HCT116 (cell line): ENCODE results near the gene SLC6A18. TPM values are rescaled to one million over a fixed set of nuclear protein-coding genes. Genes with fewer than 3 reads are reported as not detected.

Experiments used
- ATAC-seq: fragments of 200-7000 bp; cut with Tn5 transposase; 2 replicates; pipeline ENCODE4 v1.9.1; 2020; ENCODE audit warnings: mild to moderate bottlenecking, moderate library complexity
- BruUV-seq: library from RNA; stranded (reverse); fragments of 400-500 nt; replicated peaks from 2 replicates; lab custom pipeline; 2021; lab: Mats Ljungman, UMichigan
- CTCF ChIA-PET: fragments of 300-600 bp; sonication (Branson Sonifier 250); formaldehyde crosslinking; loops from one replicate; lab custom pipeline; 2021; ENCODE audit warnings: antibody characterized with exemption; lab: Charles Lee
- POLR2A ChIA-PET: fragments of 300-600, 350-600 bp; sonication (Branson Sonifier 250); formaldehyde crosslinking; loops from one replicate; lab custom pipeline; 2021; ENCODE audit warnings: antibody characterized with exemption; lab: Charles Lee
- RAD21 ChIA-PET, 2 experiments: fragments of 300-600 bp; sonication (Branson Sonifier 250); formaldehyde crosslinking; loops; one replicate each; lab custom pipeline; 2023; ENCODE audit warnings: low total read pairs in 2 of 2; ENCODE audit not compliant: uncharacterized antibody in 2 of 2, unreplicated experiment in 2 of 2, low non-redundant PET in 1 of 2; lab: Charles Lee
- DNase-seq: peaks from one replicate; pipeline ENCODE4 v3.0.0-alpha.2; 2010; ENCODE audit warnings: low read depth, low spot score
- H2AFZ ChIP-seq: fragments of 200-600 bp; shearing (Covaris generic), sonication (generic); 2 replicates; pipeline ENCODE4 v1.6.1; 2017; ENCODE audit warnings: low read depth, mixed run types, mixed read lengths, antibody characterized with exemption, low read length; ENCODE audit not compliant: poor library complexity, severe bottlenecking
- H3K27ac ChIP-seq: 2 replicates; pipeline ENCODE4 v1.5.1; 2012; ENCODE audit warnings: low read depth, low read length
- H3K27me3 ChIP-seq: fragments of 200-600 bp; sonication (generic); 2 replicates; pipeline ENCODE4 v1.6.1; 2016; ENCODE audit warnings: mixed run types, low read length, mixed read lengths; ENCODE audit not compliant: insufficient read depth
- H3K36me3 ChIP-seq, 2 experiments: fragments of 200-500 bp in 1 of 2; fragments of 200-600 bp in 1 of 2; sonication (Bioruptor generic) in 1 of 2; sonication (generic) in 1 of 2; 2 replicates each; pipeline versions ENCODE4 v1.5.1 to v1.6.1; 2014 to 2016; ENCODE audit warnings: low read length in 2 of 2, inconsistent platforms in 1 of 2, mixed read lengths in 1 of 2, mixed run types in 1 of 2; ENCODE audit not compliant: insufficient read depth in 2 of 2, control insufficient read depth in 1 of 2
- H3K4me1 ChIP-seq, 2 experiments: fragments of 200-600 bp in 1 of 2; sonication (generic) in 1 of 2; 2 replicates each; pipeline versions ENCODE4 v1.5.1 to v1.6.1; 2012 to 2017; ENCODE audit warnings: low read length in 2 of 2, inconsistent platforms in 1 of 2, mild to moderate bottlenecking in 1 of 2, mixed read lengths in 1 of 2, mixed run types in 1 of 2, moderate library complexity in 1 of 2; ENCODE audit not compliant: insufficient read depth in 2 of 2, control insufficient read depth in 1 of 2
- H3K4me2 ChIP-seq: fragments of 200-600 bp; sonication (generic); 2 replicates; pipeline ENCODE4 v1.6.1; 2017; ENCODE audit warnings: mixed run types, low read length, mixed read lengths
- H3K4me3 ChIP-seq, 2 experiments: fragments of 200-600 bp in 1 of 2; sonication (generic) in 1 of 2; replicated peaks in 1 of 2; 2 replicates each; pipeline ENCODE4 v1.5.1; 2011 to 2016; ENCODE audit warnings: low read length in 2 of 2, control low read depth in 1 of 2, low read depth in 1 of 2, mild to moderate bottlenecking in 1 of 2, mixed read lengths in 1 of 2, mixed run types in 1 of 2
- H3K79me2 ChIP-seq: fragments of 200-600 bp; sonication (generic); 2 replicates; pipeline ENCODE4 v1.6.1; 2017; ENCODE audit warnings: mild to moderate bottlenecking, mixed run types, low read length, moderate library complexity, mixed read lengths; ENCODE audit not compliant: insufficient read depth
- H3K9ac ChIP-seq: fragments of 200-600 bp; sonication (generic); 2 replicates; pipeline ENCODE4 v1.6.1; 2016; ENCODE audit warnings: low read length, mixed read lengths
- H3K9me2 ChIP-seq: fragments of 200-600 bp; sonication (generic), shearing (Covaris generic); 2 replicates; pipeline ENCODE4 v1.6.1; 2017; ENCODE audit warnings: mixed run types, mild to moderate bottlenecking, moderate library complexity; ENCODE audit not compliant: insufficient read depth
- H3K9me3 ChIP-seq, 2 experiments: fragments of 200-500 bp in 1 of 2; fragments of 200-600 bp in 1 of 2; sonication (Bioruptor generic) in 1 of 2; sonication (generic) in 1 of 2; 2 replicates each; pipeline ENCODE4 v1.6.1; 2014 to 2017; ENCODE audit warnings: low read length in 2 of 2, mixed read lengths in 2 of 2, inconsistent platforms in 1 of 2, low read depth in 1 of 2, mild to moderate bottlenecking in 1 of 2, mixed run types in 1 of 2, moderate library complexity in 1 of 2; ENCODE audit not compliant: control insufficient read depth in 1 of 2, insufficient read depth in 1 of 2
- H4K20me1 ChIP-seq: fragments of 200-600 bp; sonication (generic), shearing (Covaris generic); 2 replicates; pipeline ENCODE4 v1.6.1; 2017; ENCODE audit warnings: mixed run types, mild to moderate bottlenecking, moderate library complexity; ENCODE audit not compliant: insufficient read depth
- CBX3 ChIP-seq: IDR thresholded peaks from 2 replicates; pipeline ENCODE4 v1.6.1; 2012; ENCODE audit warnings: low read depth
- ELF1 ChIP-seq: IDR thresholded peaks from 2 replicates; pipeline ENCODE4 v1.6.1; 2012; ENCODE audit warnings: low read depth, borderline replicate concordance
- EZH2phosphoT487 ChIP-seq: fragments of 200-600 bp; IDR thresholded peaks from 2 replicates; pipeline ENCODE4 v1.6.1; 2018; ENCODE audit warnings: antibody characterized with exemption, borderline replicate concordance
- JUND ChIP-seq: IDR thresholded peaks from 2 replicates; pipeline ENCODE4 v1.6.1; 2012
- POLR2A ChIP-seq: IDR thresholded peaks from 2 replicates; pipeline ENCODE4 v1.7.0; 2011; ENCODE audit warnings: borderline replicate concordance; ENCODE audit not compliant: insufficient read depth, insufficient read length; ENCODE audit errors: extremely low read depth
- POLR2AphosphoS5 ChIP-seq: IDR thresholded peaks from 2 replicates; pipeline ENCODE4 v1.6.1; 2011; ENCODE audit warnings: mild to moderate bottlenecking, low read depth, low read length, moderate library complexity
- RAD21 ChIP-seq: IDR thresholded peaks from 2 replicates; pipeline ENCODE4 v1.6.1; 2012; ENCODE audit warnings: low read depth, mild to moderate bottlenecking
- SIN3A ChIP-seq: IDR thresholded peaks from 2 replicates; pipeline ENCODE4 v1.6.1; 2012; ENCODE audit warnings: low read depth
- SP1 ChIP-seq: IDR thresholded peaks from 2 replicates; pipeline ENCODE4 v1.6.1; 2012; ENCODE audit warnings: low read depth
- SRF ChIP-seq: IDR thresholded peaks from 2 replicates; pipeline ENCODE4 v1.6.1; 2012; ENCODE audit warnings: low read depth
- TCF7L2 ChIP-seq: IDR thresholded peaks from 2 replicates; pipeline ENCODE4 v1.7.0; 2011; ENCODE audit warnings: borderline replicate concordance, inconsistent platforms; ENCODE audit not compliant: insufficient read depth, insufficient read length; ENCODE audit errors: extremely low read depth
- ZNF274 ChIP-seq: fragments of 200-500 bp; sonication (Bioruptor generic); IDR thresholded peaks from 2 replicates; pipeline ENCODE4 v1.6.1; 2014; ENCODE audit warnings: mild to moderate bottlenecking, low read depth, low read length, inconsistent platforms
- intact Hi-C: fragments of 100-400 bp; cut with micrococcal nuclease; formaldehyde crosslinking; loops from 2 replicates; pipeline ENCODE4 v1.10.0; 2022
- total RNA-seq: library from RNA; stranded (reverse); gene quantifications from one replicate; pipeline ENCODE4 v1.2.1, GENCODE V29; 2021; ENCODE audit not compliant: unreplicated experiment
- TF ChIP-seq, protein P1 (sequence below): IDR thresholded peaks from 2 replicates; pipeline ENCODE4 v1.6.1; 2012
- TF ChIP-seq, protein P2 (sequence below): IDR thresholded peaks from 2 replicates; pipeline ENCODE4 v1.6.1; 2011; ENCODE audit warnings: mild to moderate bottlenecking, low read length, moderate library complexity; ENCODE audit not compliant: insufficient replicate concordance; ENCODE audit errors: extremely low read depth
- TF ChIP-seq, protein P3 (sequence below): IDR thresholded peaks from 2 replicates; pipeline ENCODE4 v1.6.1; 2012; ENCODE audit warnings: low read depth

The SLC6A18 gene
- total RNA-seq, 1 experiment from 2014 or later: not detected

DNA sequence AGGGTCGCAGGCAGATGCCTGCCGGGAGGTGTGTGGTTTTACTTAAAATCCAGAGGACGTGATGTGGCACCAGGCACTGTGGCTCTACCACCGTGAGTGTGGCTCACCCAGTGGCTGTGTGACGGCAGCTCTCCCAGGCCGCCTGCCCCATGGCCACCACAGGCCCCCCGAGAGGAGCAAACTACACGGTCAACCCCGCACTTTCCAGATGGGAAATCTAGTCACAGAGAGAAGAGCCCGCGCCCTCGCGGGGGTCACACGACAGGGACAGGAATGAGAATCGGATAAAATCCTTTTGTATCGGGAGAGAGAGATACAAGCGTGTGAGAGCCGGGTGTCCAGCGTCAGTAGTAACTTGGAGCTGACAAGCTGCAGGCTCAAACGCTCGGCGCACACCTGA lies 45.2 kb downstream of the SLC6A18 start:
- Histone ChIP-seq H2AFZ (no peak overlapping the region), H3K9me3 (no peaks in the 10 kb centered on the region), H3K4me2 (no peak overlapping the region), H3K36me3 (no peaks in the 10 kb centered on the region), H3K79me2 (no peaks in the 10 kb centered on the region), H3K9me2 (no peaks in the 10 kb centered on the region), H3K4me1 (no peaks in the 10 kb centered on the region), H3K27ac (no peak overlapping the region), H3K27me3 (no peaks in the 10 kb centered on the region), H4K20me1 (no peaks in the 10 kb centered on the region), H3K9ac (no peak overlapping the region), H3K4me3 (no peak overlapping the region)
- intact Hi-C loops: no loop called here
- ATAC-seq (no peak), DNase-seq (no peak)
- TF ChIP-seq, protein P1, sequence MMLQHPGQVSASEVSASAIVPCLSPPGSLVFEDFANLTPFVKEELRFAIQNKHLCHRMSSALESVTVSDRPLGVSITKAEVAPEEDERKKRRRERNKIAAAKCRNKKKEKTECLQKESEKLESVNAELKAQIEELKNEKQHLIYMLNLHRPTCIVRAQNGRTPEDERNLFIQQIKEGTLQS: no peak
- no peak for TF ChIP-seq SIN3A
- TF ChIP-seq, protein P2, sequence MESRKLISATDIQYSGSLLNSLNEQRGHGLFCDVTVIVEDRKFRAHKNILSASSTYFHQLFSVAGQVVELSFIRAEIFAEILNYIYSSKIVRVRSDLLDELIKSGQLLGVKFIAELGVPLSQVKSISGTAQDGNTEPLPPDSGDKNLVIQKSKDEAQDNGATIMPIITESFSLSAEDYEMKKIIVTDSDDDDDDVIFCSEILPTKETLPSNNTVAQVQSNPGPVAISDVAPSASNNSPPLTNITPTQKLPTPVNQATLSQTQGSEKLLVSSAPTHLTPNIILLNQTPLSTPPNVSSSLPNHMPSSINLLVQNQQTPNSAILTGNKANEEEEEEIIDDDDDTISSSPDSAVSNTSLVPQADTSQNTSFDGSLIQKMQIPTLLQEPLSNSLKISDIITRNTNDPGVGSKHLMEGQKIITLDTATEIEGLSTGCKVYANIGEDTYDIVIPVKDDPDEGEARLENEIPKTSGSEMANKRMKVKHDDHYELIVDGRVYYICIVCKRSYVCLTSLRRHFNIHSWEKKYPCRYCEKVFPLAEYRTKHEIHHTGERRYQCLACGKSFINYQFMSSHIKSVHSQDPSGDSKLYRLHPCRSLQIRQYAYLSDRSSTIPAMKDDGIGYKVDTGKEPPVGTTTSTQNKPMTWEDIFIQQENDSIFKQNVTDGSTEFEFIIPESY: no peak
- no peak for TF ChIP-seq ZNF274
- no peak for TF ChIP-seq POLR2AphosphoS5
- TF ChIP-seq, protein P3, sequence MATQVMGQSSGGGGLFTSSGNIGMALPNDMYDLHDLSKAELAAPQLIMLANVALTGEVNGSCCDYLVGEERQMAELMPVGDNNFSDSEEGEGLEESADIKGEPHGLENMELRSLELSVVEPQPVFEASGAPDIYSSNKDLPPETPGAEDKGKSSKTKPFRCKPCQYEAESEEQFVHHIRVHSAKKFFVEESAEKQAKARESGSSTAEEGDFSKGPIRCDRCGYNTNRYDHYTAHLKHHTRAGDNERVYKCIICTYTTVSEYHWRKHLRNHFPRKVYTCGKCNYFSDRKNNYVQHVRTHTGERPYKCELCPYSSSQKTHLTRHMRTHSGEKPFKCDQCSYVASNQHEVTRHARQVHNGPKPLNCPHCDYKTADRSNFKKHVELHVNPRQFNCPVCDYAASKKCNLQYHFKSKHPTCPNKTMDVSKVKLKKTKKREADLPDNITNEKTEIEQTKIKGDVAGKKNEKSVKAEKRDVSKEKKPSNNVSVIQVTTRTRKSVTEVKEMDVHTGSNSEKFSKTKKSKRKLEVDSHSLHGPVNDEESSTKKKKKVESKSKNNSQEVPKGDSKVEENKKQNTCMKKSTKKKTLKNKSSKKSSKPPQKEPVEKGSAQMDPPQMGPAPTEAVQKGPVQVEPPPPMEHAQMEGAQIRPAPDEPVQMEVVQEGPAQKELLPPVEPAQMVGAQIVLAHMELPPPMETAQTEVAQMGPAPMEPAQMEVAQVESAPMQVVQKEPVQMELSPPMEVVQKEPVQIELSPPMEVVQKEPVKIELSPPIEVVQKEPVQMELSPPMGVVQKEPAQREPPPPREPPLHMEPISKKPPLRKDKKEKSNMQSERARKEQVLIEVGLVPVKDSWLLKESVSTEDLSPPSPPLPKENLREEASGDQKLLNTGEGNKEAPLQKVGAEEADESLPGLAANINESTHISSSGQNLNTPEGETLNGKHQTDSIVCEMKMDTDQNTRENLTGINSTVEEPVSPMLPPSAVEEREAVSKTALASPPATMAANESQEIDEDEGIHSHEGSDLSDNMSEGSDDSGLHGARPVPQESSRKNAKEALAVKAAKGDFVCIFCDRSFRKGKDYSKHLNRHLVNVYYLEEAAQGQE: no peak
- no peak for TF ChIP-seq SRF
- TF ChIP-seq RAD21: no peak
- TF ChIP-seq ELF1: no peak
- no peak for TF ChIP-seq EZH2phosphoT487
- no peak for TF ChIP-seq TCF7L2
- no peak for TF ChIP-seq JUND
- TF ChIP-seq SP1: no peak
- TF ChIP-seq CBX3: no peak
- TF ChIP-seq POLR2A: no peak
- ChIA-PET POLR2A (no interaction called here), CTCF (no interaction called here), RAD21 (no interaction called here)
- no TSS peak for BruUV-seq
